Measurements from ENCODE around the gene LDB2. TPM values are rescaled to one million over a fixed set of nuclear protein-coding genes. Genes with fewer than 3 reads are reported as not detected.
"Not testable (repeated sequence)": the region's sequence is repeated elsewhere in the genome, so short reads cannot be mapped to it uniquely, and the experiment has no call there.

LDB2 gene
- total and polyA plus RNA-seq, 11 donors, result 9.5 to 38.7 (median 26.3) TPM

GRCh38 chr4:16931339-16932305, 33.2 kb upstream of the LDB2 start:
- intact Hi-C loops (cut with DNase I), result no loop called here
- Histone ChIP-seq H3K4me3 (no peak overlapping the region), H3K27me3 (no peaks in the 10 kb centered on the region), H3K36me3 (no peaks in the 10 kb centered on the region), H3K9me3 (no peaks in the 10 kb centered on the region), H3K4me1 (no peaks in the 10 kb centered on the region), H3K27ac (no peak overlapping the region)
- ATAC-seq, result peak in 2 of 4 donors; percentile 38 to 48
- no peak for TF ChIP-seq CTCF (IDR thresholded peaks at IDR 0.05)
- TF ChIP-seq POLR2A (IDR thresholded peaks at IDR 0.05), result no peak
- WGBS, 4 donors, result 72 to 84% (median 78%) methylated on average over 5 of the region's 5 CpGs
- DNase-seq, result no peak

DNA sequence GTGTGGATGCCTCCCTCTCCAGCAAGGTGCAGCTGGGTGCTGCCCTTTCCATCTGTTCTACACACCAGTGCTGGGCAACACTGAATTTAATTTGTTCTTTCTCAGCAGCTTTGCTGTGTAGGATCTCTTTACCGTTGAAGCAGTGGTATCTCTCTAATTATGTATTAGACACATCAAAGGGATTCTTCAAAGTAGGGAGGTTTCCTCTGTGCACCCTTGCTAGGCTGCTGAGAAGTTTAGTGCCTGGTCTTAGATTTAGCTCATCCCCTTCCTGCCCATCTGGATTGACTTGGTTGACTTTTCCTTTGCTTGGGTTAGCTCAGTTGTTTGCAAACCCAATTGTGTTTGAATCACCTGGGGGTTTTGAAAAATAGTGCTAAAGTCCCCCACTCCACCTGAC, 27.8 kb upstream of the LDB2 start:
- DNase-seq, result no peak
- H3K4me1 ChIP-seq, result no peaks in the 10 kb centered on the region
- no peaks in the 10 kb centered on the region for H3K36me3 ChIP-seq
- no peak for ATAC-seq
- TF ChIP-seq CTCF (IDR thresholded peaks at IDR 0.05) (no peak), POLR2A (IDR thresholded peaks at IDR 0.05) (no peak)
- 36 to 47% (median 39%) methylated on average over 1 of the region's 1 CpG for WGBS, 4 donors
- no peaks in the 10 kb centered on the region for H3K27me3 ChIP-seq
- H3K9me3 ChIP-seq, result no peaks in the 10 kb centered on the region
- H3K27ac ChIP-seq, result no peak overlapping the region
- H3K4me3 ChIP-seq, result no peak overlapping the region
- intact Hi-C loops (cut with DNase I), result no loop called here

DNA sequence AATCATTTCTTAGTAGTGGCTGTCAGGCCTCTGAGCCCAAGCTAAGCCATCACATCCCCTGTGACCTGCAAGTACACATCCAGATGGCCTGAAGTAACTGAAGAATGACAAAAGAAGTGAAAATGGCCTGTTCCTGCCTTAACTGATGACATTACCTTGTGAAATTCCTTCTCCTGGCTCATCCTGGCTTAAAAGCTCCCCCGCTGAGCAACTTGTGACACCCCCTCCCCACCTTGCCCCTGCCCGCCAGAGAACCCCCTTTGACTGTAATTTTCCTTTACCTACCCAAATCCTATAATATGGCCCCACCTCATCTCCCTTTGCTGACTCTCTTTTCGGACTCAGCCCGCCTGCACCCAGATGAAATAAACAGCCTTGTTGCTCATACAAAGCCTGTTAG, 20.3 kb upstream of the LDB2 start:
- WGBS, 4 donors, result 91 to 98% (median 95%) methylated on average over 4 of the region's 4 CpGs
- not testable (repeated sequence) for H3K4me3 ChIP-seq, H3K27ac ChIP-seq, H3K9me3 ChIP-seq, ATAC-seq, H3K4me1 ChIP-seq, H3K36me3 ChIP-seq, DNase-seq, H3K27me3 ChIP-seq
- intact Hi-C loops (cut with DNase I), result loop anchor here in 7 of 10 donors (2.0 to 10.0 kb wide), 7 partner anchors 121 to 529 kb away; no protein-coding TSS in a partner anchor

GRCh38 chr4:16916719-16917337, 18.4 kb upstream of the LDB2 start:
- Histone ChIP-seq H3K27me3 (no peaks in the 10 kb centered on the region), H3K27ac (no peak overlapping the region), H3K36me3 (no peaks in the 10 kb centered on the region), H3K9me3 (peaks cover 0 to 4% (median 0%) of the 10 kb centered on the region in 12 donors), H3K4me3 (no peak overlapping the region), H3K4me1 (no peaks in the 10 kb centered on the region)
- DNase-seq, result peak in 4 of 5 donors; percentile 27 to 68 (median 48)
- 64 to 68% (median 66%) methylated on average over 13 of the region's 13 CpGs for WGBS, 4 donors
- TF ChIP-seq POLR2A (IDR thresholded peaks at IDR 0.05) (no peak), CTCF (IDR thresholded peaks at IDR 0.05) (peak; percentile 58 to 86 (median 71))
- peak in 3 of 4 donors; percentile 22 to 69 (median 45) for ATAC-seq
- intact Hi-C loops (cut with DNase I), result loop anchor here in 7 of 10 donors (5.0 to 10.0 kb wide), 6 partner anchors 120 to 530 kb away; no protein-coding TSS in a partner anchor

All from heart left ventricle (tissue), 16 donors.